Measurements from ENCODE around the gene OLFM1.

OLFM1 gene

DNA sequence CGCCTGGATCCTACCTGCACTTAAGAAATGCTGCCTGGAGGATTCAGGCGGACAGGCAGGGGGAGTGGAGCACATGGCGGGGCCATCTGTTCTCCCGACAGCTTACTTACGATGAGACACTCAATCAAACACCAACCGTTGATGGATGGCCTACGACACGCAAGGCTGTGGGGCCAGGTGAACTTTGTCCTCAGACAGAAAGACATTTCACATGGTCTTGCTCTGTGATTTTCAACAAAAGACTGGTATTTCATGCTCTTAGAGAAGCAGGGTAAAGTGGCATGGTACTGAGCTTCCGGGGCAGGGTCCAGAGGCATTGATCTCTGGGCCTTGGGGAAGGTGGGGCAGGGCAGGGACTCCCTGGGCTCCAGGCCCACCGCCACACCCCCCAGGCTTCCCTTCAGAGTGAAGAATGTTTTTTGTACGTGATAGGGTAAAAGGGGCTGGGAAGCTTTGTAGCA lies 9.1 kb upstream of the OLFM1 start:
- TF ChIP-seq GABPA (IDR thresholded peaks at IDR 0.05; ENCODE audit: low read depth) = no peak
- TF ChIP-seq POLR2AphosphoS5 (IDR thresholded peaks at IDR 0.05; ENCODE audit: low read depth) = no peak
- TF ChIP-seq REST (IDR thresholded peaks at IDR 0.05; ENCODE audit: insufficient replicate concordance, low read depth) = no peak
- TF ChIP-seq, protein P1, sequence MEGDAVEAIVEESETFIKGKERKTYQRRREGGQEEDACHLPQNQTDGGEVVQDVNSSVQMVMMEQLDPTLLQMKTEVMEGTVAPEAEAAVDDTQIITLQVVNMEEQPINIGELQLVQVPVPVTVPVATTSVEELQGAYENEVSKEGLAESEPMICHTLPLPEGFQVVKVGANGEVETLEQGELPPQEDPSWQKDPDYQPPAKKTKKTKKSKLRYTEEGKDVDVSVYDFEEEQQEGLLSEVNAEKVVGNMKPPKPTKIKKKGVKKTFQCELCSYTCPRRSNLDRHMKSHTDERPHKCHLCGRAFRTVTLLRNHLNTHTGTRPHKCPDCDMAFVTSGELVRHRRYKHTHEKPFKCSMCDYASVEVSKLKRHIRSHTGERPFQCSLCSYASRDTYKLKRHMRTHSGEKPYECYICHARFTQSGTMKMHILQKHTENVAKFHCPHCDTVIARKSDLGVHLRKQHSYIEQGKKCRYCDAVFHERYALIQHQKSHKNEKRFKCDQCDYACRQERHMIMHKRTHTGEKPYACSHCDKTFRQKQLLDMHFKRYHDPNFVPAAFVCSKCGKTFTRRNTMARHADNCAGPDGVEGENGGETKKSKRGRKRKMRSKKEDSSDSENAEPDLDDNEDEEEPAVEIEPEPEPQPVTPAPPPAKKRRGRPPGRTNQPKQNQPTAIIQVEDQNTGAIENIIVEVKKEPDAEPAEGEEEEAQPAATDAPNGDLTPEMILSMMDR (IDR thresholded peaks at IDR 0.05; ENCODE audit: insufficient read depth, low read length) = no peak
- TF ChIP-seq SPI1 (IDR thresholded peaks at IDR 0.05; ENCODE audit: borderline replicate concordance, low read depth) = no peak
- Histone ChIP-seq H3K4me3 (replicated peaks; ENCODE audit: insufficient read depth, low read length) (no peak overlapping the region), H3K27ac (replicated peaks) (no peak overlapping the region), H3K27me3 (ENCODE audit: insufficient read depth, poor library complexity, severe bottlenecking) (peaks cover 19% of the 10 kb centered on the region)
- no peak for DNase-seq (ENCODE audit: low read depth in 1 of 2, low spot score in 1 of 2)

DNA sequence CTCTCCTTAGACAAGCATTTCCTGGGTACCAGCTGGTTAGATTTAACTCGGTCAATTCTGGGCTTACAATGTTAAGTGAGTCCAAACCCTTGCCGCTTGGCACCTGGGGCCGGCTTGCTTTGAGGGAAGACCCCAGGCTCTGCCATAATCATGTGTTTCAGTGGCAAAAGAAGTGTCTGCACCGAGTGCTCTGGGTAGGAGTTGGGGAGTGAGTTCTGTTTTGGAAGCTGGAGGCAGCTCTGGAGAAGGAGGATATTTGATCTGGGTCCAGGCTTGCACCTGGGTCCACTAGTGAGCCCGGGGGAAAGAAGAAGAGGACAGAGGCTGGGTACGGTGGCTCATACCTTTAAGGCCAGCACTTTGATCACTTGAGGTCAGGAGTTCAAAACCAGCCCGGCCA lies 8.4 kb upstream of the OLFM1 start:
- TF ChIP-seq REST (IDR thresholded peaks at IDR 0.05; ENCODE audit: insufficient replicate concordance, low read depth) (no peak), SPI1 (IDR thresholded peaks at IDR 0.05; ENCODE audit: borderline replicate concordance, low read depth) (no peak), GABPA (IDR thresholded peaks at IDR 0.05; ENCODE audit: low read depth) (no peak), POLR2AphosphoS5 (IDR thresholded peaks at IDR 0.05; ENCODE audit: low read depth) (no peak)
- TF ChIP-seq, protein P1 (IDR thresholded peaks at IDR 0.05; ENCODE audit: insufficient read depth, low read length) = no peak
- H3K27me3 ChIP-seq (ENCODE audit: insufficient read depth, poor library complexity, severe bottlenecking) = peaks cover 19% of the 10 kb centered on the region
- no peak overlapping the region for H3K4me3 ChIP-seq (replicated peaks; ENCODE audit: insufficient read depth, low read length)
- H3K27ac ChIP-seq (replicated peaks) = no peak overlapping the region
- no peak for DNase-seq (ENCODE audit: low read depth in 1 of 2, low spot score in 1 of 2)

- TF ChIP-seq SPI1 (IDR thresholded peaks at IDR 0.05; ENCODE audit: borderline replicate concordance, low read depth) = no peak
- TF ChIP-seq, protein P1 (IDR thresholded peaks at IDR 0.05; ENCODE audit: insufficient read depth, low read length) = no peak
- TF ChIP-seq GABPA (IDR thresholded peaks at IDR 0.05; ENCODE audit: low read depth) = no peak
- TF ChIP-seq POLR2AphosphoS5 (IDR thresholded peaks at IDR 0.05; ENCODE audit: low read depth) = no peak
- TF ChIP-seq REST (IDR thresholded peaks at IDR 0.05; ENCODE audit: insufficient replicate concordance, low read depth) = no peak
- Histone ChIP-seq H3K27ac (replicated peaks) (no peak overlapping the region), H3K4me3 (replicated peaks; ENCODE audit: insufficient read depth, low read length) (no peak overlapping the region)
Measured at GRCh38 chr9:135079676-135080075, 7.8 kb upstream of the OLFM1 start.

More at GRCh38 chr9:135079676-135080075, 7.8 kb upstream of the OLFM1 start:
- no peak for DNase-seq (ENCODE audit: low read depth in 1 of 2, low spot score in 1 of 2)
- H3K27me3 ChIP-seq (ENCODE audit: insufficient read depth, poor library complexity, severe bottlenecking) = peaks cover 18% of the 10 kb centered on the region

Data from HL-60 (cell line).